NCI-H2196 (cell line): Measurements from ENCODE around the gene METTL13.

Experiments
- DNase-seq: peaks from one replicate; lab custom pipeline; 2025; ENCODE audit not compliant: unreplicated experiment; lab: John Stamatoyannopoulos, UW

Gene METTL13, protein sequence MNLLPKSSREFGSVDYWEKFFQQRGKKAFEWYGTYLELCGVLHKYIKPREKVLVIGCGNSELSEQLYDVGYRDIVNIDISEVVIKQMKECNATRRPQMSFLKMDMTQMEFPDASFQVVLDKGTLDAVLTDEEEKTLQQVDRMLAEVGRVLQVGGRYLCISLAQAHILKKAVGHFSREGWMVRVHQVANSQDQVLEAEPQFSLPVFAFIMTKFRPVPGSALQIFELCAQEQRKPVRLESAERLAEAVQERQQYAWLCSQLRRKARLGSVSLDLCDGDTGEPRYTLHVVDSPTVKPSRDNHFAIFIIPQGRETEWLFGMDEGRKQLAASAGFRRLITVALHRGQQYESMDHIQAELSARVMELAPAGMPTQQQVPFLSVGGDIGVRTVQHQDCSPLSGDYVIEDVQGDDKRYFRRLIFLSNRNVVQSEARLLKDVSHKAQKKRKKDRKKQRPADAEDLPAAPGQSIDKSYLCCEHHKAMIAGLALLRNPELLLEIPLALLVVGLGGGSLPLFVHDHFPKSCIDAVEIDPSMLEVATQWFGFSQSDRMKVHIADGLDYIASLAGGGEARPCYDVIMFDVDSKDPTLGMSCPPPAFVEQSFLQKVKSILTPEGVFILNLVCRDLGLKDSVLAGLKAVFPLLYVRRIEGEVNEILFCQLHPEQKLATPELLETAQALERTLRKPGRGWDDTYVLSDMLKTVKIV

DNA sequence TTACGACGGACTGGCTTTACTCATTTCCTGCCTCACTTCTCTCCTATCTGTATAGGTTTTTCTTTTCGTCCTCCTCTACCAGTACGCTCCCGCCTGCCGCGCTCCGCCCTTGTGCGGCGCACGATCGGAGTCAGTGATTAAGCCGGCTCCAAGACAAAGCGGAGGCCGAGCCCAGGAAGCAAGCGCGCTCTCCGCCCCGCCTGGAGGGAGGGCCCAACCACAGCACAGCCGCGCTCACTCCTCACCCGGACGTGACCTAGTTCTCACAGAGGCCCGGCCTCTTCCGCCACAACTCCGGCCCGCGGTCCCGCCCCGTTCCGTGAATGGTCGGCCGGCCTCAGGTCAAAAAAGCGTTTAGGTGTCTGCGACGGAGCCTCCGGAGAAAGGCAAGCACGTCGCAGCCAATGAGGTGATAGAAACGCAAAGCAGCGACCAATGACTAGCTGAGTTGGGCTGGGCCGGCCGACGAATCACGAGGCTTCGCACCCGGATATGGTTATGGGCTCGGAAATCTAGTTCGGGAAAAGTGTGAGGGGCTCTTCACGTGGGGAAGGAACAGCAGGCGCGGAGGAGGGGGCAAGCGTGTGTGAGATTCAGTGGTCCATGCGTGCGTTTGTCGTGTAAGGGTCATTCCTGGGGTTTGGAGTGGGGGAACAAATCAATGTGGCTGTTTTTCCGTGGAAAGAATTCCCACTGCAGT lies at the start of gene METTL13:
Gene METTL13 (plus strand): TSS at position 485 of the 700 bp plus-strand sequence. CDS start 308 bp downstream, outside the sequence.
- DNase-seq: peak; percentile 98

DNA sequence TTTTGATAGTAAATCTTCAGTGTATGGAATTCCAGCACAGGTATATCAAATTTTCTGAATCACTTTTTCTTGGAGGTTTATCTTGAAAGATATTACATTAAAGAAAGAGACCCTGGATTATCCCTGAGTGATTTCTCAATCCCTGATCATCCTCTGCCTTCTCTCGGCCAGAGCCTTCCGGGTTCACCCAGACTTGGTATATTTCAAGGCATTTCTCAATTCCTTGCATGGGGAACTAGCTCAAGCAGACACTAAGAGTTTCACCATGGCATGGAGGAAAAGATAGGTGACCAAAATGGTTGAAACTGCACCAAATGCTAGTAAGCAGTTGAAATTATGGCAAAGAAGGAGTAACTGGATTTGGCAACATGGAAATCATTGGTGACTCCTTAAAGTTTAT lies 45.3 kb upstream of the METTL13 start:
- DNase-seq: no peak

DNA sequence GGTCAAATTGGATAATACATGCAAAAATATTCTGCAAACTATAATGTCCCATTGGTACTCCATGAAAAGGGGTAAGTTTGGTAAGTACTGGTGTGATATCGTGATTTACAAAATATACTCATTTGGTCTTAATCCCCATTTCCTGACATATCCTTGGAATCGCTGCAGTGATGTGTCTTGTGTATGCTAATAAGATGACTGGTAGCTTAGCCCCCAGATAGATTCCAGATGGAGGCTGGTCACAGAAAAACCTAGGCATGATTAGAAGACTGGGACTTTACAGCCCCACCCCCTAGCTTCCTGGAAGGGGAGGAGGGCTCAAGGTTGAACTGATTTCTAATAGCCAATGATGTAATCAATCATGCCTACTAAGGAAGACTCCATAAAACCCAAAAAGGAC lies 42.5 kb upstream of the METTL13 start:
- no peak for DNase-seq

DNA sequence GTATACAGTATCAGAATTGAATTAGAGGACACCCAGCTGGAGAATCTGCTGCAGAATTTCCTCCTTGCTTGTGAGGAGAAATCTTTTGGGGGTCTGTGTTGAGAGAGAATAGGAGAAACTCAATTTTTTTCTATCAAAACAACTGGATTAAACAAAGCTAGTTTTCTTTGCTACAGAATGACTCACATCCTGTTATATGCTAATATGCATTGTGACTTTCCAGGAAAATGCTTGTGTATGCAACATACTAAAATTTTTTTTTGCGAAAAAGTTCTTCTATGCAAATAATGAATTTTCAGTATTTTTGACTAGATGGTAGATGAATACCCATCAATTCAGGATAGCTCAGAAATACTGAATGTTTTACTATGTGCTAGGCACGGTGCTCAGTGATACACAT lies 41.8 kb upstream of the METTL13 start:
- DNase-seq: no peak

DNA sequence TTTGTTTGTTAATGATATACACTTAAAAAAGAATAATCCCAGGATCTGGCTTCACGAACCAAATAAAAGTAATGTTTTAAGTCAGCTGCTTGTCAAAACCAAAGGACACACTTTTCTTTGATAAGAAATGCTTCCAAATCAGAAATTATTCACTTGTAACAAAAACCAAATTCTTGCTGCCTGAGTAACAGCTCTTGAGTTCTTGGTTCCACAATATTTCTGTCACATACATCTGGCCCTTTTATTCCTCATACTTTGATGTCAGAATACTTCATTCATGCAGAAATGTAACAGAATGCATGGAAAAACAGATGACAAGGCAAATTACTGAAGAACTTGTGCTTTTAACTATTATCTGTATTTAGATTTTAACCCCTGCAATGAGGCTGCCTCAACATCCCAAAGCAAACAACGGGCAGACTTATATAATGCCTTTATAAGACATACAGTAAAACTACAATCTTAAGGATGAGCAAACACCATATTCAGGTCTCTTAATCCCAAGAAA lies 41.0 kb upstream of the METTL13 start:
- no peak for DNase-seq

DNA sequence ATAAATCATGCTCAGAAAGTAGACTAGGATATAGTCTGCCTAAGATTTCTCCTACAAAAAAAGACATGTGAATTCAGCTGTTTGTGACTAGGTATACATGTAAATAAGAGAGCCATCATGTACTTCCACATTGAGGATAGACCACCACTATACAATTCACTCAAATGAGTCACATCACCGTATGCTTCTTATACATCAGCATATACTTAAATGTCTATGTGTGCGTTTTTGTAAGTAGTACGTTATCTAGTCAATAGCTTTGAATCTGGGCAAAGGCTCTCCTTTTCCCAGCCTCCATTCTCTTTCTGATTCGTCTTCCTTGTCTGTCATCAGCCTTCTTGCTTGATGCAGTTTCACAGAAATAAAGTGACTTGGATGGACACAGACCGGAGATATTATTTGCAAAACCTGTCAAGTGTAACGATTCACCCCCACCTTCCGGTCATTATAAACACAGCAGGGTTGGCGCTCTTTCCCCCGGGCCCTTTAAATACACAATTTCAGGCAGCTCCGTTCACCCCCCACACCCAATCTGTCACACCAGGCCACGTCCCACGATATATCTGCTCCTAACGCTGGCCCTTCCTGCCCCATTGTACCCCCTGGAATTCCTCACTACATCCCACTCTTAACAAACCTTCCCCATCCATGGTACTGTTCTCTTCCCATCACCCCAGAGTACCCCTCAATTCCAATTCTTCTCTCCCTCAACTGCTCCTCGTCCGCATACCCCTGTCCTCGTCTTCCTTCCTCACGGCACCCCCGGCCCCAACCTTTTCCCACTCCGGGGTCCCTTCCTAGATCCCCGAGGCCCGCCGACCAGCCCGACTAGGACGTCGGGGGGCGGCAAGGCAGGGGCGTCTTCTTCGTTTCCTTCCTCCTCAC lies 40.2 kb upstream of the METTL13 start:
- DNase-seq: no peak

DNA sequence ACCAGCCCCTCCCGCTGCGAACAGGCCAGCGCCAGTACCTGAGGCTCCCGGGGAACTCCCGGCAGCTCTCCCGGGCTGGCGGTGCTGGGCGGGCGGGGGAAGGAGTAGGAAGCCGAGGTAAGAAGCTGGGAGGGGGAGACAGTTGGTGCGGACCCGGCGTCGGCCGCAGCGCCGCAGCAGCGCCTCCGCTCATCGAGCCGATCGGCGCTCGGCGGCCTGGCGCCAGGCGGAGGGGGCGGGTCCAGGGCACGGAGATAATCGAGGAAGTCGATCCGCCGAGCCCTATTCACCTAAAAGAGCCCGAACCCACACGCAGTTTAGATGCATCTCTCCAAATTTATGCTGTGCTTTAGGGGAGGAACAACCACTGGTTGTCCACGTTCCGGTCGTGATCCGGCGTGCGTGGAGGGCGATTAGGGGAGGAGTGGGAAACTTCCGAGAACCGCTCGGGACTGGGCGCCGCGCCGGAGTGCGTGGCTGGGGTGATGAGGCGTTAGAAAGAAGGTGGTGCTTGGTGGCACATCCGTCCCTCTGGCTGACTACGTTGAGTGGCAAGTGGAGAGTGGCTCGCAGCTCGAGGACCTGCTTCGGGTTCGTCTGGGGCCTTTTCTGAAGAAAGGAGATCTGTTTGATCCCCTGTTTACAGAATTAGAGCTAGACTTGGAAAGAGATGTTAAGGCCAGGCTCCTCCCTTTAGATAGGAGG lies 39.4 kb upstream of the METTL13 start, which contains the start of gene VAMP4:
Gene VAMP4 (minus strand): TSS at position 194 of the 705 bp plus-strand sequence. CDS start 3,651 bp downstream, outside the sequence.
- peak; percentile 84 for DNase-seq

DNA sequence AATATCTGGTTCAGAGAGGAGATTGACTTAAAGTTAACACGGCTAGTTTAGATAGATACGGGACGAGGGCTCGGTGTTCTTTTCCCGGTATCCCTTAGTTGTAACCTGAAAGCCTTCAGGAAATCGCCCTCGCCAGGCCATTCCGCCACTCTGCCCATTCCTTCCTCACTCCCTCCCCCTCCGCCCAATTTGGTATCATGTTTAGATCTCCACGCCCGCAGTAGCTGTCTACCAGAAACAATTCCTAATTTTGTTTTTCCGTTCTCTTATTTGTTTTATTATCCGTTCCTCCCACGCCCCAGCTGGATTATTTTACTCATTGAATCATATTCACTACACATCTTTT lies 38.9 kb upstream of the METTL13 start:
- no peak for DNase-seq

DNA sequence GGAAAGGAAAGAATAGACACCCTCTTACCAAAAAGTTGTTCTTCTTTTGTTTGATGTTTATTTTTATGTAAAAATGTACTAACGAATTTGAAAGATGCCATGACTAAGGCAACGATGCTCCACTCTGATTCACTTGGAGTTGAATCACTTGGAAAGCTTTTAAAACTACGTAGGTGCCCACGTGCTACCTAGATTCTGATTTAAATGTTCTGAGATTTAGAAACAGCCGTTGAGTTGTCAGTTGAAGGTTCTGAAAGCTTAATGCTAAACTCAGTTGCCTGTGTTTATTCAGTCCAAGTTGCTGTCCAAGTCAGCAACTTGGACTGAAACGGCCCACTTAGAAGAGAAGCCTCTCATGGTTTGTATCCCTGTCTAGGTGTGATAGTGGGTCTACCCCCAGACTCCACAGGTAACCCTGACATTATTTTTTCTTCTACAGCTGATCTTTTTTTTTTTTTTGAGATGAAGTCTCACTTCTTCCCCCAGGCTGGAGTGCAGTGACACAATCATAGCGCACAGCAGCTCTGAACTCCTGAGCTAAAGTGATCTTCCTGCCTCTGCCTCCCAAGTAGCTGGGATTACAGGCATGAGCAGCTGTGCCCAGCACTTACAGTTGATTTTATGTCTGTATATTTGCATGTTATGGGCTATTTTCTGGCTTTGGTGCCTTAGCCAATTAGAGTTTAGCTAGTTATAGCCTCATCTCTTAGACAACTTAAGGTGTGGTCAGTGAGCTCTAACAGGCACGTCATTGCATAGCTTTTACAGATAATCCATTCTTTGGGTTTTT lies 38.2 kb upstream of the METTL13 start:
- no peak for DNase-seq

DNA sequence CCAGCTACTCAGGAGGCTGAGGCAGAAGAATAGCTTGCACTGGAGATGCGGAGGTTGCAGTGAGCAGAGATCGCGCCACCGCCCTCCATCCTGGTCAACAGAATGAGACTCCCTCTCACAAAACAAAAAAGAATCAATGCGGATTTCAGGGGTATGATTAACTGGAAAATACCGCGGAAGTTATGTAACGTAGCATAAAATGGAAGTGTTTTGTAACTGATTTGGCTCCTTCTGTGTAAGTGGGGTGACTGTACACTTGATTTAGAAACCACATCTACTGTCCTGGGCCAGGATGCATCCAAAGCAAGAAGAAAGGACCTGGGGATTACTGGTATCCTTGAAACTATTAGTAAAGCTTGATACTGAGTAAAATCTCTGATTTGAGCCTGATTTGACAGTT lies 36.5 kb upstream of the METTL13 start:
- DNase-seq: no peak

DNA sequence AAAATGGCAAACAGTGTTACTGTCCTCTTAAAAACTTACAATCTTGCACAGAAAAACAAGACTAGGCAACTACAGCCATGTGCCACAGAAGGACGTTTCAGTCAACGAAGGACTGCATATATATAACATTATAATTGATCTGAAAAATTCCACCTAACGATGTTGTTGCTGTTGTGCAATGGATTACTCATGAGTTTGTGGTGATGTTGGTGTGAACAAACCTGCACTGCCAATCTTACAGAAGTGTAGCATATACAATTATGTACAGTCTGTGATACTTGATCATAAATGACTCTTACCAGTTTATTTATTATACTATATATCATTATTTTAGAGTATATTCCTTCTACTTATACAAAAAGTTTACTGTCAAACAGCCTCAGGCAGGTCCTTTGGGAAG lies 32.8 kb upstream of the METTL13 start:
- no peak for DNase-seq

DNA sequence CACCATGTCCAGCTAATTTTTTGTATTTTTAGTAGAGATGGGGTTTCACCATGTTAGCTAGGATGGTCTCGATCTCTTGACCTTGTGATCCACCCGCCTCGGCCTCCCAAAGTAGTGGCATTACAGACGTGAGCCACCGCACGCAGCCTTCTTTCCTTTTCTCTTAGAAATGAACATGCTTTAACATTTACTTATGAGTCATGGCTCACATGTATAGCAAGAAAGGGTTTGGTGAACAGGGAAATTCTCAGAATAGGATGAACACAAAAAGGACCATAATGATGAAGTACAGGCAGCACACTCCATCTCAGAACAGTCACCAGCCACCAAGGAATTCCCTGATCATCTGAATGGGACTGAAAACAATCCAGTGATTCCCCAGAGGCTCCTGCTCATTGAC lies 30.2 kb upstream of the METTL13 start:
- DNase-seq: no peak

DNA sequence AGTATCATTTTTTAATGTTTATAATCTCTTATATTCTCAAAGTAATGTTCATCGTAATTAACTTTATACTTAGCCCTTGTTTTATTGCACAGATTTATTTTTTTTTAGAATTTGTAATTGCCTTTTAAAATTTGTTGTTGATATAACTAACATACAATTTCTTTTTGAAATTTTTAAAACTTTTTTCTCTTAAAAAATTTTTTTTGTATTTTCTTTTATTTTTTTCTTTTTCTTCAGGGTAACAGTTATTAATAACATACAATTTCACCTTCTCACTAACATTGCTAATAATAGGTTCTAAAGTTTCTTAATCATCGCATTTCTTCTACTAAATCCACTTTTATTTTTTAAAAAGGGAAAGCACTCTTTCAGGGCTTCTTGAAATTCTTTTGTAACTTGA lies 28.3 kb upstream of the METTL13 start:
- DNase-seq: no peak

DNA sequence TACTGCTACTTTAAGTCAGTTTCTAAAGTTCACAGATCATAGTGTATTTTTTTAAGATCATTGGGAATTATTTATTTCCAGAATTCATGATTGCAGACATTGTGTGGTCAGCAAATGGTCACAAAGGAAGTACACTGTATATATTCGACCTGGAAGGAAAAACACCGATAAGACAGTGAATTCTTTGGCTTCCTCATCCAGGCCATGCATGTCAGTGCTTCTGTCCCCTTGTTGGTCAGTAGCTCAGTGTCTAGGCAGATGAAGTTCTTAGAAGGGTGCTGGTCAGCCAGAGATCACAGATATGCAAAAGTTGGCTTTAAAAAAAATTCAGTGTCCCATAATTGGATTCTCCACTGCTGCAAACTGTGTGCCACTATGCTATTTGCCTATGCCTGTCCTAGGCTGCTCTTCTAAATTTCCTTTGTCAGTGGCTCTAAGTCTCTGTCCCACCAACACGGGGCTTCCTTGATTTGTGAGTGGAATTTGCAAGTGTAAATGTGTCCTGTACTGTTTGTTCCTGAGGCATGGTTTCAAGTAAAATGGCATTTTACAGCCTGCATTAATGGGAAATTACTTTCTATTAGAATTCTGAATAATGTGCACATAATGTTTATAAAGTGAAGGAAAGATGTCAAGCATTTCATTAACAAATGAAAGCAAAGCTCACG lies 27.6 kb upstream of the METTL13 start:
- no peak for DNase-seq

DNA sequence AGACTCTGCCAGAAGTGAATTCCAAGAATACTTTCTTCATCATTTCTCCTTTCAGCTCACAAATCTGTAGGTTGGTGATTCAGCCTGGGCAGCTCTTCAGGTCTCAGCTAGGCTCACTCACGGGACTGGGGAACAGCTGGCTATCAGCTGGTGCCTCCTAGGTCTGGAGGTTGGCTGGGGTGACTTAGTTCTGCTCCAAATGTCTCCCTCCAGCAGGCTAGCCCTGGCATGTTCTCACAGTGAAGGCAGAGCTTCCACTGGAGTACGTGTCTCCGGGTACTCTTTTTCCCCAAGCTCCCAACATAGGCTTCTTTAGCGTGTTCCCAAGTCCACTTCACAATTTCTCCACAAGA lies 27.1 kb upstream of the METTL13 start:
- no peak for DNase-seq

DNA sequence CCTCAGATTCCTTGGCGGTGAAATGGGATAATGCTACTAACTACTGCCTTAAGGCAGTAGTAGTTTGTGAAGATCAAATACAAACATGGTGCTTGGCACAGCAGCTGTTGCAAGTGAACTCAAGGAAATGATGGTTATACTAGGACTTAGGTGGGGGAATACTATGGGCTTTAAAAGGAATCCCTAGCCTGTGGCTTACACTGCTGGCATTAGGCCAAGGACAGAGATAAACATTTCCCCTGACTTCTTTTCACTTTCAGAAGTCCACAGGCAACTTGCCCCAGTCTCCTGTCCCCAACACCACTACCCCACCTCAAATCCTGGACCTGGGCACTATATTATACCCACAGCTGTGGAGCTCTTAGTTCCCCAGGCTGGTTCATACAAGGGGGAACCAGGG lies 26.5 kb upstream of the METTL13 start:
- no peak for DNase-seq

DNA sequence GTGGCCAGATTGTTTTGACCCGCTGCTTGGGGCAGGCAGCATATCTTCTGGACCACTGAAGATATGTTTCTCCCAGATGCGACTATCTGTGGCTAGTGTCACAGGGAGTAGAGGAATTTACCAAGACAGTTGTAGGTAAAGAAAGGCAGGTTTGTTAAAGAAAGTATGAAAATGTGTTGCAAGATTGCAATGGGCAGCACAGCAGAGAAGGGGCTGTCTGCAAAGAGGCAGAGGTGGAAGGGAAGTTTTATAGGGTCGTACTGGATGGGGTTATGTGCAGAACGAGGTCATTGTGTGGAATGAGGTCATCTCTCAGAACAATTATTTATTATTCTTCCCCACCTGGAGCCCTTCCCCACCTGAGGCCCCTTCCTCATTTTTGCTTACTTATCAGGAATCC lies 24.6 kb upstream of the METTL13 start:
- DNase-seq: no peak

DNA sequence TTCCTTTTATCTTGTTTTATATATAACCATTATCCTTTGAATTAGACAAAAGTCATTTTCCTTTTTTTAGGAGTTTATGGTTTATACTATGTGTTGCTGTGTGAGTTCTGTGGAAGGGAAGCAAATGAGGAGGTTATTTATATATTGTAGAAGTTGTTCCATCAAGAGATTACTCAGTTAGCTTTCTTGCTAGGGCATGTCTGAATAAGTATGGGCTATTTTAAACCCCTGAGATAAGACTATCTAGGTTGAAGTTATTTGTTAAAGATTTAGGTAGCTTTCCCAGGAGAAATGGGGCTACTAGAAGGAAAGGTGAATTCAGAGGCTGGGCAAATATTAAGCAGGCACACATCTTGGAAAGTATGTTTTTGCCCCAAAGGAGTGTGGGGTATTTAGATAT lies 23.4 kb upstream of the METTL13 start:
- DNase-seq: no peak

DNA sequence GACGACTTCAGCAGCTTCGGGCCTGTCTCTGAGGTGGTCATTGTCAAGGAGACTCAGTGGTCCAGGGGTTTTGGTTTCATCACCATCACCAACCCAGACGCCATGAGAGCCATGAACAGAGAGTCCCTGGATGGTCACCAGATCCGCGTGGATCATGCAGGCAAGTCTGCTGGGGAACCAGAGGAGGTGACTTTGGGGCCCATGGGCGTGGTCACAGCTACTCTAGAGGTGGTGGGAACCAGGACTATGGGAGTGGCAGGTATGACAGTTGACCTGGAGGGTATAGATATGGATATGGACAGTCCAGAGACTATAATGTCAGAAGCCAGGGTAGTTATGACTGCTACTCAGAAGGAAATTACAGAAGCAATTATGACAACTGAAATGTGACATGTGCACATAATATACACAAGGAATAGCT lies 19.3 kb upstream of the METTL13 start:
- DNase-seq: no peak
